ENCODE data around the gene GRIN2C.

DNA sequence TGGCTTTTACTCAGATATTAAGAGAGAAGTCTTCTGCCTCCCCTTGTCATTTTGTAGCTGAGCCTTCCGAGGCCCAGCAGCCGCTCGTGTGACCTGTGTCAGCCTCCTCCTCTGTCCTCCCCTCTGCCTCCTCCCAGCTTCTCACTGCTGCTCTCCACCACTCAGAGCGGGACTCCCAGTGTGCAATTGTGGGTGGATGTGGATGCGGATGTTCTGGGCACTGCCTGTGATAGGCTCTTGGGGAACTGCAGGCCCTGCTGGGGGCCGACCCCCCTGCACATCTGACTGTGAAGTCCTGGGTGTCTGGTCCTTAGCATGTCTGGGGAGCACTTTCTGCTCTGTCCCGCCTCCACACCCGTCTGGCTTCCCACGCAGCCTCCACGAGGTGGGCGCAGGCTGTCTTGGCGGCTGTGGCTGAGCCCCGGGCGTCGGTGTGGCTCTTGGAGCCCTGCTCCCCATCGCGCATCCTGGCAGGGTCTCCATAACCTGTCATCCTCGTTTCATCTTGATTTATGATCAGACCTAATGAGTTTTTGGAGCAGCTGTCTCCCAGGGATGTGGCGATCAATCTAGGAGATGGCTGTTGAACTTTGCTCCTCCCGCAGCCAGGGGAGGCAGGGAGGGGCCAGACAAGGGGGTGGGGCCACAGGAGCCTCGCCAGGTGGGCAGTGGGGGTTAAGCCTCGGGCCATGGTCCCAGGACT is 28.1 kb downstream of the GRIN2C start:
- TF ChIP-seq TOX (CRISPR knock-in tag; IDR thresholded peaks at IDR 0.05; ENCODE audit: borderline replicate concordance): no peak
- no peak for TF ChIP-seq ZFP3 (CRISPR knock-in tag; IDR thresholded peaks at IDR 0.05)
- no peak for TF ChIP-seq ARNTL (CRISPR knock-in tag; IDR thresholded peaks at IDR 0.05; ENCODE audit: borderline replicate concordance, low read depth)
